WTC11 (cell line): ENCODE data around the gene ADARB2. TPM values are rescaled to one million over a fixed set of nuclear protein-coding genes. Genes with fewer than 3 reads are reported as not detected.

Experiments used
- ATAC-seq: fragments of 200-7000 bp; cut with Tn5 transposase; 2 replicates; pipeline ENCODE4 v1.10.0; 2021; ENCODE audit warnings: mild to moderate bottlenecking, moderate library complexity
- CTCF ChIA-PET: fragments of 300-600 bp; sonication (Branson Sonifier 250); formaldehyde crosslinking; loops from one replicate; lab custom pipeline; 2021; ENCODE audit warnings: antibody characterized with exemption; lab: Charles Lee
- POLR2A ChIA-PET: fragments of 350-600 bp; sonication (Branson Sonifier 250); formaldehyde crosslinking; loops from one replicate; lab custom pipeline; 2021; ENCODE audit warnings: antibody characterized with exemption; lab: Charles Lee
- DNase-seq: peaks from one replicate; pipeline ENCODE4 v3.0.0; 2021; ENCODE audit warnings: low spot score
- H3K27ac Mint-ChIP-seq: 2 replicates; pipeline ENCODE4 v1.8.0; 2021; ENCODE audit warnings: mixed read lengths
- H3K27me3 Mint-ChIP-seq: 2 replicates; pipeline ENCODE4 v1.8.0; 2021; ENCODE audit warnings: low read depth, mild to moderate bottlenecking, moderate library complexity, mixed read lengths
- H3K36me3 Mint-ChIP-seq: 2 replicates; pipeline ENCODE4 v1.8.0; 2021; ENCODE audit warnings: mixed read lengths
- H3K4me1 Mint-ChIP-seq: 2 replicates; pipeline ENCODE4 v1.8.0; 2022; ENCODE audit warnings: mixed read lengths
- H3K4me3 Mint-ChIP-seq: 2 replicates; pipeline ENCODE4 v1.8.0; 2021; ENCODE audit warnings: mild to moderate bottlenecking, moderate library complexity, mixed read lengths
- H3K9me3 Mint-ChIP-seq: 2 replicates; pipeline ENCODE4 v1.8.0; 2021; ENCODE audit warnings: mixed read lengths
- CBFB ChIP-seq: sonication (generic); formaldehyde crosslinking; IDR thresholded peaks from 2 replicates; pipeline ENCODE4 v1.8.1; 2022; ENCODE audit warnings: mild to moderate bottlenecking, low read depth, missing genetic modification reagents
- CDX4 ChIP-seq: fragments of 250-450 bp; sonication (Bioruptor Pico); IDR thresholded peaks from 2 replicates; pipeline ENCODE4 v1.9.0; 2021; ENCODE audit warnings: moderate library complexity, mild to moderate bottlenecking, inconsistent platforms, borderline replicate concordance
- CREM ChIP-seq: sonication (generic); formaldehyde crosslinking; IDR thresholded peaks from 2 replicates; pipeline ENCODE4 v1.8.1; 2022; ENCODE audit warnings: mild to moderate bottlenecking, missing genetic modification reagents, moderate library complexity
- ETV6 ChIP-seq: sonication (generic); formaldehyde crosslinking; IDR thresholded peaks from 2 replicates; pipeline ENCODE4 v1.8.1; 2022; ENCODE audit warnings: mild to moderate bottlenecking, missing genetic modification reagents
- FOXP1 ChIP-seq: sonication (generic); formaldehyde crosslinking; IDR thresholded peaks from 2 replicates; pipeline ENCODE4 v1.8.0; 2022; ENCODE audit warnings: missing genetic modification reagents, mild to moderate bottlenecking, moderate library complexity, borderline replicate concordance
- GABPB1 ChIP-seq: sonication (generic); formaldehyde crosslinking; IDR thresholded peaks from 2 replicates; pipeline ENCODE4 v1.8.1; 2023; ENCODE audit warnings: mild to moderate bottlenecking, missing genetic modification reagents
- JAZF1 ChIP-seq: fragments of 250-450 bp; sonication (Bioruptor Pico); IDR thresholded peaks from 2 replicates; pipeline ENCODE4 v1.9.0; 2021; ENCODE audit warnings: moderate library complexity, mild to moderate bottlenecking, inconsistent platforms
- NFE2L1 ChIP-seq: sonication (generic); formaldehyde crosslinking; IDR thresholded peaks from 2 replicates; pipeline ENCODE4 v1.8.1; 2023; ENCODE audit warnings: missing genetic modification reagents
- NFYB ChIP-seq: sonication (generic); formaldehyde crosslinking; conservative IDR thresholded peaks from 2 replicates; pipeline ENCODE4 v1.8.0; 2022; ENCODE audit warnings: low read depth, missing genetic modification reagents
- NR1H2 ChIP-seq: sonication (generic); formaldehyde crosslinking; IDR thresholded peaks from 2 replicates; pipeline ENCODE4 v1.9.0; 2021; ENCODE audit warnings: mild to moderate bottlenecking, moderate library complexity, missing genetic modification reagents
- NR2C2 ChIP-seq: sonication (generic); formaldehyde crosslinking; IDR thresholded peaks from 2 replicates; pipeline ENCODE4 v1.8.0; 2022; ENCODE audit warnings: mild to moderate bottlenecking, missing genetic modification reagents
- OVOL2 ChIP-seq: fragments of 250-450 bp; sonication (Bioruptor Pico); IDR thresholded peaks from 2 replicates; pipeline ENCODE4 v1.9.0; 2021; ENCODE audit warnings: mild to moderate bottlenecking, borderline replicate concordance
- SP1 ChIP-seq: sonication (generic); formaldehyde crosslinking; conservative IDR thresholded peaks from 2 replicates; pipeline ENCODE4 v1.8.1; 2022; ENCODE audit warnings: missing genetic modification reagents
- TCF7 ChIP-seq: sonication (generic); formaldehyde crosslinking; IDR thresholded peaks from 2 replicates; pipeline ENCODE4 v1.8.0; 2022; ENCODE audit warnings: mild to moderate bottlenecking, low read depth, missing genetic modification reagents, moderate library complexity
- TEAD4 ChIP-seq: sonication (generic); formaldehyde crosslinking; IDR thresholded peaks from 2 replicates; pipeline ENCODE4 v1.8.0; 2022; ENCODE audit warnings: mild to moderate bottlenecking, missing genetic modification reagents
- USF1 ChIP-seq: sonication (generic); formaldehyde crosslinking; IDR thresholded peaks from 2 replicates; pipeline ENCODE4 v1.8.0; 2022; ENCODE audit warnings: mild to moderate bottlenecking, missing genetic modification reagents
- ZNF232 ChIP-seq: sonication (generic); formaldehyde crosslinking; IDR thresholded peaks from 2 replicates; pipeline ENCODE4 v1.8.0; 2022; ENCODE audit warnings: mild to moderate bottlenecking, missing genetic modification reagents
- ZNF317 ChIP-seq: sonication (generic); formaldehyde crosslinking; IDR thresholded peaks from 2 replicates; pipeline ENCODE4 v1.8.1; 2023; ENCODE audit warnings: low read depth, mild to moderate bottlenecking, moderate library complexity, missing genetic modification reagents, borderline replicate concordance
- total RNA-seq: library from RNA; stranded (reverse); gene quantifications from 3 replicates; pipeline ENCODE4 v1.2.3, GENCODE V29; 2021
- TF ChIP-seq, protein P1 (sequence below): sonication (generic); formaldehyde crosslinking; IDR thresholded peaks from 2 replicates; pipeline ENCODE4 v1.8.1; 2023; ENCODE audit warnings: mild to moderate bottlenecking, missing genetic modification reagents
- TF ChIP-seq, protein P2 (sequence below): sonication (generic); formaldehyde crosslinking; IDR thresholded peaks from 2 replicates; pipeline ENCODE4 v1.8.1; 2023; ENCODE audit warnings: mild to moderate bottlenecking, moderate library complexity, missing genetic modification reagents
- TF ChIP-seq, protein P3 (sequence below): sonication (generic); formaldehyde crosslinking; conservative IDR thresholded peaks from 2 replicates; pipeline ENCODE4 v1.8.1; 2023; ENCODE audit warnings: mild to moderate bottlenecking, low read depth, missing genetic modification reagents, moderate library complexity
- TF ChIP-seq, protein P4 (sequence below): fragments of 200-600 bp; IDR thresholded peaks from 2 replicates; pipeline ENCODE4 v1.8.0; 2022; ENCODE audit warnings: antibody characterized with exemption

ADARB2 gene
- total RNA-seq, 1 experiment from 2014 or later: 3.7 TPM

DNA sequence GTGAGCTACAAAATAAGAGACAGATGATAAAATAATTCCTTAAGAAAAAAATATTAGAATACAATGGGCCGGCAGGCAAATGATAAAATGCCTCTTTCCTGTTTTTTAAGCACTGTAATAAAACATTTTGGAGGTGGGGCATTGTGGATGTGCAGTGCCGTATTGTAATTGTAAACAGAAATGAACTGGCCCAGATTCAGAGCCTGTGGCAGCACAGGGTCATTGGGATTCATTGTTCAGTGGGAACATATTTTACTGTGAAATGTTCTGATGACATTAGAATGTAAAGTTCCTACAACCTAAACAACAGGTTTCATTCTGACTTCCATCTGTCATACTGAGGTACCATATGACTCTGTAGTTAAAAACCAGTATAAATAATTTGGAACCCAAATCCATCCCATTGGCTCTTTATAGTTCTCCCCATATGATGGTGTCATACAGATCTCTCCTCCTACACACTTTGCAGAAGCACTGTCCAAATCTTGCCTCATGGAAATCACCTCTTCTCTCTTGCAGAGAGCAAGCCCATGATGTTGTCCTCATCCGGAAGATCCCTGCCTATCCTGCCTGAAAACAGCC is 416.5 kb downstream of the ADARB2 start:
- no peaks in the 10 kb centered on the region for H3K27me3 Mint-ChIP-seq
- no peak overlapping the region for H3K27ac Mint-ChIP-seq

DNA sequence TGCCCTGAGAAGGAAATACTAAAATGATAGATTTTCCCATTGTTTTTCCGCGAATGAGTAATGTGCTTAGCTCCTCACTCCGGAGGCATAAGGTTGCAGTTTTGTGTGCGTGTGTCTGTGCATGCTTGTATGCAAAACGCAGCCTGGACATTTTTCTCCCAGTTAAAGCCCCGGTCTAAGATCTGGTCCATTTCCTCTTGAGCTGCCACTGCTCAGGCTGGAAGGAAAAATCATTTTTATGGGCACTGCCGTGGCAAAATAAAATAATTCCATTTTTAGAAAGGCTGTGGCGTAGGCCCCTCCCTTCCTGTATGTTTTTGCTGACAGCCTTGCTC is 420.5 kb downstream of the ADARB2 start:
- no peak for ATAC-seq
- TF ChIP-seq, protein P1, sequence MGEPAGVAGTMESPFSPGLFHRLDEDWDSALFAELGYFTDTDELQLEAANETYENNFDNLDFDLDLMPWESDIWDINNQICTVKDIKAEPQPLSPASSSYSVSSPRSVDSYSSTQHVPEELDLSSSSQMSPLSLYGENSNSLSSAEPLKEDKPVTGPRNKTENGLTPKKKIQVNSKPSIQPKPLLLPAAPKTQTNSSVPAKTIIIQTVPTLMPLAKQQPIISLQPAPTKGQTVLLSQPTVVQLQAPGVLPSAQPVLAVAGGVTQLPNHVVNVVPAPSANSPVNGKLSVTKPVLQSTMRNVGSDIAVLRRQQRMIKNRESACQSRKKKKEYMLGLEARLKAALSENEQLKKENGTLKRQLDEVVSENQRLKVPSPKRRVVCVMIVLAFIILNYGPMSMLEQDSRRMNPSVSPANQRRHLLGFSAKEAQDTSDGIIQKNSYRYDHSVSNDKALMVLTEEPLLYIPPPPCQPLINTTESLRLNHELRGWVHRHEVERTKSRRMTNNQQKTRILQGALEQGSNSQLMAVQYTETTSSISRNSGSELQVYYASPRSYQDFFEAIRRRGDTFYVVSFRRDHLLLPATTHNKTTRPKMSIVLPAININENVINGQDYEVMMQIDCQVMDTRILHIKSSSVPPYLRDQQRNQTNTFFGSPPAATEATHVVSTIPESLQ (CRISPR knock-in tag): no peak
- TF ChIP-seq ZNF317 (CRISPR knock-in tag): no peak
- TF ChIP-seq, all 79 proteins: peak for 0
- H3K36me3 Mint-ChIP-seq: no peaks in the 10 kb centered on the region
- H3K4me1 Mint-ChIP-seq: peaks cover 45% of the 10 kb centered on the region
- DNase-seq: no peak
- ChIA-PET CTCF (interaction anchor here (1.0 kb wide), 2 partner anchors 10 to 52 kb away, joined by 3 read pairs; no protein-coding TSS in a partner anchor), POLR2A (no interaction called here)
- peaks cover 3% of the 10 kb centered on the region for H3K27me3 Mint-ChIP-seq
- H3K4me3 Mint-ChIP-seq: no peak overlapping the region
- no peaks in the 10 kb centered on the region for H3K9me3 Mint-ChIP-seq
- H3K27ac Mint-ChIP-seq: peak overlapping the region; percentile 46; the same call in 1 of the 2 replicates

More for the DNA sequence above, 416.5 kb downstream of the ADARB2 start:
- TF ChIP-seq ZNF232 (CRISPR knock-in tag) (no peak), TEAD4 (no peak), CREM (no peak), FOXP1 (no peak), CDX4 (CRISPR knock-in tag) (no peak), NFE2L1 (CRISPR knock-in tag) (no peak), TCF7 (CRISPR knock-in tag) (no peak), USF1 (CRISPR knock-in tag) (no peak), SP1 (CRISPR knock-in tag) (no peak), GABPB1 (no peak), JAZF1 (CRISPR knock-in tag) (no peak), CBFB (no peak), NFYB (CRISPR knock-in tag) (no peak), ETV6 (CRISPR knock-in tag) (no peak), NR1H2 (CRISPR knock-in tag) (no peak), OVOL2 (no peak), NR2C2 (CRISPR knock-in tag) (no peak)
- TF ChIP-seq, protein P2, sequence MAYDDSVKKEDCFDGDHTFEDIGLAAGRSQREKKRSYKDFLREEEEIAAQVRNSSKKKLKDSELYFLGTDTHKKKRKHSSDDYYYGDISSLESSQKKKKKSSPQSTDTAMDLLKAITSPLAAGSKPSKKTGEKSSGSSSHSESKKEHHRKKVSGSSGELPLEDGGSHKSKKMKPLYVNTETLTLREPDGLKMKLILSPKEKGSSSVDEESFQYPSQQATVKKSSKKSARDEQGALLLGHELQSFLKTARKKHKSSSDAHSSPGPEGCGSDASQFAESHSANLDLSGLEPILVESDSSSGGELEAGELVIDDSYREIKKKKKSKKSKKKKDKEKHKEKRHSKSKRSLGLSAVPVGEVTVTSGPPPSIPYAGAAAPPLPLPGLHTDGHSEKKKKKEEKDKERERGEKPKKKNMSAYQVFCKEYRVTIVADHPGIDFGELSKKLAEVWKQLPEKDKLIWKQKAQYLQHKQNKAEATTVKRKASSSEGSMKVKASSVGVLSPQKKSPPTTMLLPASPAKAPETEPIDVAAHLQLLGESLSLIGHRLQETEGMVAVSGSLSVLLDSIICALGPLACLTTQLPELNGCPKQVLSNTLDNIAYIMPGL (CRISPR knock-in tag): no peak
- TF ChIP-seq, protein P3, sequence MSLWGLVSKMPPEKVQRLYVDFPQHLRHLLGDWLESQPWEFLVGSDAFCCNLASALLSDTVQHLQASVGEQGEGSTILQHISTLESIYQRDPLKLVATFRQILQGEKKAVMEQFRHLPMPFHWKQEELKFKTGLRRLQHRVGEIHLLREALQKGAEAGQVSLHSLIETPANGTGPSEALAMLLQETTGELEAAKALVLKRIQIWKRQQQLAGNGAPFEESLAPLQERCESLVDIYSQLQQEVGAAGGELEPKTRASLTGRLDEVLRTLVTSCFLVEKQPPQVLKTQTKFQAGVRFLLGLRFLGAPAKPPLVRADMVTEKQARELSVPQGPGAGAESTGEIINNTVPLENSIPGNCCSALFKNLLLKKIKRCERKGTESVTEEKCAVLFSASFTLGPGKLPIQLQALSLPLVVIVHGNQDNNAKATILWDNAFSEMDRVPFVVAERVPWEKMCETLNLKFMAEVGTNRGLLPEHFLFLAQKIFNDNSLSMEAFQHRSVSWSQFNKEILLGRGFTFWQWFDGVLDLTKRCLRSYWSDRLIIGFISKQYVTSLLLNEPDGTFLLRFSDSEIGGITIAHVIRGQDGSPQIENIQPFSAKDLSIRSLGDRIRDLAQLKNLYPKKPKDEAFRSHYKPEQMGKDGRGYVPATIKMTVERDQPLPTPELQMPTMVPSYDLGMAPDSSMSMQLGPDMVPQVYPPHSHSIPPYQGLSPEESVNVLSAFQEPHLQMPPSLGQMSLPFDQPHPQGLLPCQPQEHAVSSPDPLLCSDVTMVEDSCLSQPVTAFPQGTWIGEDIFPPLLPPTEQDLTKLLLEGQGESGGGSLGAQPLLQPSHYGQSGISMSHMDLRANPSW: no peak
- TF ChIP-seq, protein P4, sequence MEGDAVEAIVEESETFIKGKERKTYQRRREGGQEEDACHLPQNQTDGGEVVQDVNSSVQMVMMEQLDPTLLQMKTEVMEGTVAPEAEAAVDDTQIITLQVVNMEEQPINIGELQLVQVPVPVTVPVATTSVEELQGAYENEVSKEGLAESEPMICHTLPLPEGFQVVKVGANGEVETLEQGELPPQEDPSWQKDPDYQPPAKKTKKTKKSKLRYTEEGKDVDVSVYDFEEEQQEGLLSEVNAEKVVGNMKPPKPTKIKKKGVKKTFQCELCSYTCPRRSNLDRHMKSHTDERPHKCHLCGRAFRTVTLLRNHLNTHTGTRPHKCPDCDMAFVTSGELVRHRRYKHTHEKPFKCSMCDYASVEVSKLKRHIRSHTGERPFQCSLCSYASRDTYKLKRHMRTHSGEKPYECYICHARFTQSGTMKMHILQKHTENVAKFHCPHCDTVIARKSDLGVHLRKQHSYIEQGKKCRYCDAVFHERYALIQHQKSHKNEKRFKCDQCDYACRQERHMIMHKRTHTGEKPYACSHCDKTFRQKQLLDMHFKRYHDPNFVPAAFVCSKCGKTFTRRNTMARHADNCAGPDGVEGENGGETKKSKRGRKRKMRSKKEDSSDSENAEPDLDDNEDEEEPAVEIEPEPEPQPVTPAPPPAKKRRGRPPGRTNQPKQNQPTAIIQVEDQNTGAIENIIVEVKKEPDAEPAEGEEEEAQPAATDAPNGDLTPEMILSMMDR: no peak
- Mint-ChIP-seq H3K9me3 (peaks cover 3% of the 10 kb centered on the region; the same call in 1 of the 2 replicates), H3K4me3 (no peak overlapping the region), H3K4me1 (peaks cover 24% of the 10 kb centered on the region), H3K36me3 (peaks cover under 1% of the 10 kb centered on the region; the same call in 1 of the 2 replicates)
- ATAC-seq: no peak
- ChIA-PET CTCF (no interaction called here), POLR2A (no interaction called here)
- no peak for DNase-seq
